ENCODE results near the gene SETD1A.
"Not testable (repeated sequence)": the region's sequence is repeated elsewhere in the genome, so short reads cannot be mapped to it uniquely, and the experiment has no call there.

The SETD1A gene

DNA sequence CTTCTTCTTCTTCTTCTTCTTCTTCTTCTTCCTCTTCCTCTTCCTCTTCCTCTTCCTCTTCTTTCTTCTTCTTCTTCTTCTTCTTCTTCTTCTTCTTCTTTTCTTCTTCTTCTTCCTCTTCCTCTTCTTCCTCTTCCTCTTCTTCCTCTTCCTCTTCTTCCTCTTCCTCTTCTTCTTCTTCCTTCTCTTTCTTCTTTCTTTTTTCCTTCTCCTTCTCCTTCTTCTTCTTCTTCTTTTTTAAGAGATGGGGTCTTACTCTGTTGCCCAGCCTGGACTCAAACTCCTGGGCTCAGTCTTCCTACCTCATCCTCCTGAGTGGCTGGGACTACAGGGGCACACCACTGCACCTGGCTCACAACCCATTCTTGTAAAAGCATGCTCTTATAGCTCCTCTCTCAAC is 55.7 kb downstream of the SETD1A start:
- DNase-seq (ENCODE audit: low read depth in 1 of 2, low spot score in 1 of 2), result not testable (repeated sequence)

DNA sequence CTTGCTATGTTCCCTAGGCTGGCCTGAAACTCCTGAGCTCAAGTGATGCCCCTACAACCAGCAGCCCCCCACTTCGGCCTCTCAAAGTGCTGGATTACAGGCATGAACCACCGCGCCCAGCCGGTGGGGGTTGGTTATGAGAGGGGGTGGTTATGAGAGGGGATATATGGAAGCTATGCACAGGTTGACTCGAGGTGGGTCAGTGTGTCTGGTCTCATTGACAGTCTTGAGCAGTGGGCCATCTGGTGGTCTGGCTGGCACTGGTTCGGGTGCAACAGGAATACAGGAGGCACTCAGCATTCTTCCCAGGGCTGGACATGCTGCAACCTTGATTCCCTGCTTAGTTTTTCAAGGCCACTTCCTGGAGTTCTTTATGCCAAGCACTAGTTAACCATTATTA is 58.5 kb downstream of the SETD1A start:
- DNase-seq (ENCODE audit: low read depth in 1 of 2, low spot score in 1 of 2), result no peak

DNA sequence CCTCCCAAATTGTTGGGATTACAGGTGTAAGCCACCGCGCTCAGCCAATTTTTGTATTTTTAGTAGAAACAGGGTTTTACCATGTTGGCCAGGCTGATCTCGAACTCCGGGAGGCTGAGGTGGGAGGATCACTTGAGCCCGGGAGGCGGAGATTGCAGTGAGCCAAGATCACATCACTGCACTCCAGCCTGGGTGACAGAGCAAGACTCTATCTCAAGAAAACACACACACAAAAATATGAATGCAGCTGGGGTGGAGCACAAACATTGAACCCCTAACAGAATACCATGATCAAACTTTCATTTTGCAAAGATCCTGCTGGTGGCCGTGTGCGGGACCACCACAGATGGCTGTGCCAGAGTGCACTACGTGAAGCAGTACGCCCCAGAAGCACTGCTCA is 60.2 kb downstream of the SETD1A start:
- DNase-seq (ENCODE audit: low read depth in 1 of 2, low spot score in 1 of 2), result not testable (repeated sequence)

DNA sequence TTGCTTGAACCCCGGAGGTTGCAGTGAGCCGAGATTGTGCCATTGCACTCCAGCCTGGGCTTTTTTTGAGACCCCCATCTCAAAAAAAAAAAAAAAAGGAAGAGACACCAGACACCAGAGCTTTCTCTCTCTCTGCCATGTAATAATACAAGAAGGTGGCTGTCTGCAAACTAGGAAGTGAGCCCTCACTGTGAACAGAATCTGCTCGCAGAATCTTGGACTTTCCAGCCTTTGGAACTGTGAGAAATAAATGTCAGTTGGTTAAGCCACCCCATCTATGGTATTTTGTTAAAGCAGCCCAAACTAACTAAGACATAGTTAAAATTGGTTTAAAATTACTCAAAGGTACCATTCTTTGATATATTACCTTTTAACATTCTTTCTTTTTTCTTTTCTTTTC is 63.0 kb downstream of the SETD1A start:
- DNase-seq (ENCODE audit: low read depth in 1 of 2, low spot score in 1 of 2), result no peak

DNA sequence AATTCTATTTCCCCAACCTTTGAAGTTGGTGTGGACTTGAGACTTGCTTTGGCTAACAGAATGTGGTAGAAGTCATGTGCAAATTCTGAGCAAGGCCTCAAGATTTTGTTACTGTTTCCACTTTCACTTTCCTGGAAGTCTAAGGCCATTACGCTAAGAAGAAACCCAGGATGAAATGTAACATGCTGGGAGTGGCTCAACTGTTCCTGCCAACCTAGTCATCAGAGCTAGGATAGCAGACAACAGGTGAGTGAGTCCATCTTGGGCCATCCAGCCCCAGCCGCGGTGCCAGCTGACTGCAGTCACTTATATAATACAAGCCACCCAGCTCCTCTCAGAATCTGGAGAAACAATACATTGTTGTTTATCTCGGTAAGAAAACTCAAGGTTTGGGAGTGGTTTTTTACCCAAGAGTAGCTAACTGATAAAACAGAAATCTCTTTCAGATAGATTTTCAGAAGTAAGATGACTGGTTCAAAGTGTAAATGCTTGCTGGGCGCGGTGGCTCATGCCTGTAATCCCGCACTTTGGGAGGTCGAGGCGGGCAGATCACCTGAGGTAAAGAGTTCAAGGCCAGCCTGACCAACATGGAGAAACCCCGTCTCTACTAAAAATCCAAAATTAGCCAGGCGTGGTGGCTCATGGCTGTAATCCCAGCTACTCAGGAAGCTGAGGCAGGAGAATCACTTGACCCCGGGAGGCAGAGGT is 65.1 kb downstream of the SETD1A start:
- no peak for DNase-seq (ENCODE audit: low read depth in 1 of 2, low spot score in 1 of 2)

DNA sequence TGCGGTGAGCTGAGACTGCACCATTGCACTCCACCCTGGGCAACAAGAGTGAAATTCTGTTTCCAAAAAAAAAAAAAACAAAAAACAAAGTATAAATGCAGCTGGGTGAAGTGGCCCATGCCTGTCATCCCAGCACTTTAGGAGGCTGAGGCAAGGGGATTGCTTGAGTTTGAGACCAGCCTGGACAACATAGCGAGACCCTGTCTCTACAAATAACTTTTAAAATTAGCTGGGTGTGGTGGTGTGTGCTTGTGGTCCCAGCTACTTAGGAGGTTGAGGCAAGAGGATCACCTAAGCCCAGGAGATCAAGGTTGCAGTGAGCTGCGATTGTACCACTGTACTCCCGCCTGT is 65.7 kb downstream of the SETD1A start:
- no peak for DNase-seq (ENCODE audit: low read depth in 1 of 2, low spot score in 1 of 2)

DNA sequence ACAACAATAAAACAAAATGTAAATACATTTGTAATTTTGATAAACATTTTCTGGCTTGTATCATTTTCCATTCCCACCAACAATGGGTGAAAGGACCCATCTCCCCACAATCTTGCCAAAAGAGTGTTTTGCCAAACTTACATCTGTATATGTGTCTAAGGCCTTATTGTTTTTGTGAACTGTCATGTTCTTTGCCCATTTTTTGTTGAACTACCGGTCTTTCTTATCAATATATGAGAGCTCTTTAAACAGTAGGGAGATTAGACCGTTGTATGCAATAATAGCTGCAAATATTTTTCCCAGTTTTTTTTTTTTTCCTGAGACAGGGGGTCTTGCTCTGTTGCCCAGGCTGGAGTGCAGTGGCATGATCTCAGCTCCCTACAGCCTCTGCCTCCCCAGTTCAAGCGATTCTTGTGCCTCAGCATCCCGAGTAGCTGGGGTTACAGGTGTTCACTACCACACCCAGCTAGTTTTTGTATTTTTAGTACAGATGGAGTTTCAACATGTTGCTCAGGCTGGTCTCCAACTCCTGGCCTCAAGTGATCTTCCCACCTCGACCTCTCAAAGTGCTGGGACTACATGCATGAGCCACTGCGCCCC is 66.2 kb downstream of the SETD1A start:
- DNase-seq (ENCODE audit: low read depth in 1 of 2, low spot score in 1 of 2), result no peak

DNA sequence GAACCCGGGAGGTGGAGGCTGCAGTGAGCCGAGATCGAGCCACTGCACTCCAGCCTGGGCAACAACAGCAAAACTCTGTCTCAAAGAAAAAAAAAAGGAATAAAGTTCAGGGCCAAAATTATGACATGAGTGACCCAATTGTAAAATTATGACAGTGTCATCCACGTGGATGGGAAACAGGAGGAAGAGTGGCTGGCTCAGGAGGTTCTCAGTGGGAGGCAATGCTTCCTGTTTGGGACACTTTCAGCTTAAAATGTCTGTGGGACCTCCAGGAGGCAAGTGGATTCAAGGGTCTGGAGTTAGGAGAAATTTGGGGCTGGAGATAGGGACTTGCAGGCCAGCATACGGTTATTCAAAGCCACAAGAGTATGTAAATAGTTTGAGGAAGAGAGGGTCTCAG is 67.8 kb downstream of the SETD1A start:
- no peak for DNase-seq (ENCODE audit: low read depth in 1 of 2, low spot score in 1 of 2)

DNA sequence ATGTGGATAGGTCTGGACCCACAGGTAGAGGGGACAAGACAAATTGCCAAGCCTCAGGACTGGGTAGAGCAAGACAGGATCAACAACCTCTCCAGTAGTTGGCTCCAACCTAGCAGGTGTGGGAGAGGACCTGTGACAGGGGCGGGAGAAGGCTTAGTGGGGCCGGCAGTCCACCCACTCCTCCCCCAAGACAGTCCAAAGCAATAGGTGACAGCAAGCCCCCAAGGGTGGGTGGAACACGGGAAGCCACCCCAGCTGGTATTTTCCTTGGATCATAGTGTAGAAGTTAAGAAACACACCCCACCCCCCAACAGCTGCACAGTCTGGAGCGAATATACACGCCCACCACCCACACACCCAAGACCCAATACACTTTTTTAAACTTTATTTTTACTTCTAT is 71.7 kb downstream of the SETD1A start:
- DNase-seq (ENCODE audit: low read depth in 1 of 2, low spot score in 1 of 2), result no peak

DNA sequence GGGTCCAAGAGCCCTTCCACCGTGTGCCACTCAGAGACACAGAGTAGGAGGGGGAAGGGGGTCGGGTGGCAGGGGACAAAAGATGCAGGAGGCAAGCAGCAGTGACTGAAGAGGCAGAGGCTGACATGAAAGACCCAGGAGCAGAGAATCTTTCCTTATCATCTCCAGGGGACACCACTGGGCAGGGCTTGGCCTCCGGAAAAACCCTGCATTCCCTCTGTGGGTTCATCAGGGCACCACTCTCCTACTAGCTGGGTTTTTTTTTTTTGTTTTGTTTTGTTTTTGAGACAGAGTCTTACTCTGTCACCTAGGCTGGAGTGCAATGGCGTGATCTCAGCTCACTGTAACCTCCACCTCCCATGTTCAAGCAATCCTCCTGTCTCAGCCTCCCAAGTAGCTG is 73.7 kb downstream of the SETD1A start:
- no peak for DNase-seq (ENCODE audit: low read depth in 1 of 2, low spot score in 1 of 2)

DNA sequence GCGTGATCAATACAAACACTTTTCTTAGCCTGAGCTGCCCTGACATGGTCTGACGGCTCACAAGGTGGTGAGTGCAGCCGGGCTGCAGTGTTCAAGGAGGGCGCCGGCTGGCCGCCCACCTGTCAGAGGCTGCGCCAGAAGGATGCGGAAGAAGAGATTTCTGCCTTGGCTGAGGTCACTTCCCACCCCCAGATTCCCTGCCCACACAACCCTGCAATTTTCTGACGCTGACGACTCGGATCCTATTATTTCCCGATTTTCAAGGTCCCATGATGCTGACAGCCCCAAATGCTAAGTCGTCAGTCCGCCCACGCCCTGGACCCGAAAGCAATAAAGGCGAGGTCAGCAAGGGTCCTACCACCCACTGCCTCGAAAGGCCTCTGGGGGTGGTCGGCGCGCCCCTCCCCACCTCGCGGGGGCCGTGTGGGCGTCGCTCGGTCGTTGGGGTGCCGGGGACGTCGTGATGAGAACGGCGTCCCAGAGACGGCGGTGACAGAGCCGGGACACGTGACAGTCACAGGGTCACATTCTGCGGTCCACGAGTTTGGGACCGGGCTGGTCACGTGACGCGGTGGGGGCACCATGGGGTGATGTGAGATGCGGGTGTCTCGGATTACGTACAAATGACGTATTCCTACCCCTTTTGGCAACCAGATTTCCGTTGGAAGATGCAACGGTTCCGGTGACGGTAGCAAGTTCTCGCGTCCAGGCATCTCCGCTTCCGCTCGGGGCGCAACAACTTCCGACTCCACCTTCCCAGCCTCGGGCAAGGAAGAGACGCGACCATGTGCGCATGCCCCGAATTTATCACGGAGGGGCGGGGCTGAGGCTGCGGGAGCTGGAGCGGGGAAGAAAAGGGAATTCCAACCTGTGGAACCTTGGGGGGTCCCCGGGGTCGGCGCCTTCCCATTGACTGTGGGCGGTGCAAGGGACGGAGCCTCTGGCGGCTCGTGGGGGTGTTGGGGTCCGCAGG is 75.5 kb downstream of the SETD1A start, which contains the start of gene STX4:
TSS of gene STX4 (plus strand) at position 823 of the 973 bp plus-strand sequence. CDS start 248 bp downstream, outside the sequence.
- DNase-seq (ENCODE audit: low read depth in 1 of 2, low spot score in 1 of 2), result peak; percentile 94 to 95

DNA sequence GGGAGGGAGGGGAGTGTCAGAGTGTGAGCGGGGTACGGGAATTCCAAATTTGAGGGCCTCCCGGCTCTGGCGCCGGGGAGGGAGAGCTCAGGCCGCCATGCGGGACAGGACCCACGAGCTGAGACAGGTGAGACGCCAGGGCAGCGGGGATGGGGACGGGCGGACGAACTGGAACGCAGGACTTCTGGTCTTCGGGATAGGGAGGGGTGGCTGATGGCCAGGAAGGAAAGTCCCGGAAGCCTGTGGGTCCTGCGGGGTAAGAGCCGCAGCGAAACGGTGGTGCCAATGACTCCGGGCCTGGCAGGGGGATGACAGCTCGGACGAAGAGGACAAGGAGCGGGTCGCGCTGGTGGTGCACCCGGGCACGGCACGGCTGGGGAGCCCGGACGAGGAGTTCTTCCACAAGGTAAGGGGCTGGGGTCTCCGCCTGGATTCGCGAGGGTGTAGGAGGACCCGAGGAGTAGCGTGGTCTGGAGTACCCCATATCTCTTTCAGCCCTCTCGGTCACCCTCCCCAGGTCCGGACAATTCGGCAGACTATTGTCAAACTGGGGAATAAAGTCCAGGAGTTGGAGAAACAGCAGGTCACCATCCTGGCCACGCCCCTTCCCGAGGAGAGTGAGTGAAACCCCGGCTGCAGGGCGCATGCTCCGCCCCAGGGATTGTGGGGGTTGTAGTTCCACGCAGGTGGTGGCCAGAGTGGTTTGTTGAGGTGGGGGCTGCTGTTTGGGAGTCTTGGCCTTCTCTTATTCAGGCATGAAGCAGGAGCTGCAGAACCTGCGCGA is 76.3 kb downstream of the SETD1A start:
- peak; percentile 74 for DNase-seq (ENCODE audit: low read depth in 1 of 2, low spot score in 1 of 2)
